ENCODE results near the gene AVL9. TPM values are rescaled to one million over a fixed set of nuclear protein-coding genes. Genes with fewer than 3 reads are reported as not detected.

AVL9 gene
- total RNA-seq, 1 experiment from 2014 or later, result 30.6 TPM

DNA sequence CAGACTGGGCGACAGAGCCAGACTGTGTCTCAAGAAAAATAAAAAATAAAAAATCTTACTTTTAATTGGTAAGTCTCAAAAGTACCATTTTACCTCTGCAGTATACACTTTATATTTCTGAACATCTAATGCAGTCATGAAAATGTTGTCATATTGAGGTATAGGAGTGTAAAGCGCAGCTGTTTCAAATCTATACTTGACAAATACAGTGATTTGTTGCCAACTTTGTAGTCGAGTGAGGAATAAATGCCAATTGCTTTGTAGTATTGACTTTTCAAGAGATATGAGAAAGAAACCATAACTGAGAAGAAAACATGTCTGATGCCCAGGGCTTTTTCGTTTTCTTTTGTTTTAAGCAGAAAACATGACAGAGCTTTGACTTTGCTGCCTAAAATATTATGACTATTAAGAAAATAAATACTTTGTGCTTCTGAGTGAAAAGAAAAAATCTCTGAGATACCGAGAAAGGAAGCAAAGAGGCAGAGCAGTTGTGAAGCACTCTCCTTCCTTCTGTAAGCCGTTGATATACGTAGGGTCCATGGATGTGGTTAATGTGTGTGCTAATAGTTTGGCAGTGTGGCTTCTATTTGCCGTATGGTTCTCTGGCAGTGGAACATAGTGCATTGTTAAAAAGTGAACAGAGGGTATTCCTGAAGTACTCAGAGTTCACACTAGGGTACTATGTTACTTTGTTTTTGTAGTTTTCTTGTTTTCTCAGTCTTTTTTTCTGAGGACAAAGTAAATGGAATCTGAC lies 38.2 kb downstream of the AVL9 start:
- no peak for DNase-seq (ENCODE audit: low read depth)

DNA sequence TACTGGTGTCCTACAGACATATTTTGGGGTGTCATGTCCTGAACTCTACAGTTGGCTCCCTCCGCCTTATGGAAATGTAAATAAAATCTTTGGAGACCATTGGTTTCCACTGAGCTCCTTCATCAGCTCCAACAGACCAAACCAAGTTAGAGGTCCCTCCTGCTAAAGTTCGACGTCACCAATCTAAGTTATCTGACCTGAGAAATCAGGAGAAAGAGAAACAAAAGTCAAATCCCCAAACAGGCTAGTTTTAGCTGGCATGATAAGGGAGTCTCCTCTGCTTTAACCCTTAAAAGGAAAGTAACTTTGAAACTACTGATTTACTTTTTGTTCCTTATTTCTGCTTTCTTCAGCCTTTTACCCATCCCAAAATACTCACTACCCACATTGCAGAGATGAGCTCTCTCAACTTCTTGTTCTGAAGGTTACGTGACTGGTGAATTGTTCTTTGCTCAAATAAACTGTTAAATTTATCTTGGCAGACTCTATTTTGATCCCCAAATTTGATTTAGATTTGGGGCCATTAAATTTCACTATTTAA lies 39.9 kb downstream of the AVL9 start:
- DNase-seq (ENCODE audit: low read depth), result no peak

DNA sequence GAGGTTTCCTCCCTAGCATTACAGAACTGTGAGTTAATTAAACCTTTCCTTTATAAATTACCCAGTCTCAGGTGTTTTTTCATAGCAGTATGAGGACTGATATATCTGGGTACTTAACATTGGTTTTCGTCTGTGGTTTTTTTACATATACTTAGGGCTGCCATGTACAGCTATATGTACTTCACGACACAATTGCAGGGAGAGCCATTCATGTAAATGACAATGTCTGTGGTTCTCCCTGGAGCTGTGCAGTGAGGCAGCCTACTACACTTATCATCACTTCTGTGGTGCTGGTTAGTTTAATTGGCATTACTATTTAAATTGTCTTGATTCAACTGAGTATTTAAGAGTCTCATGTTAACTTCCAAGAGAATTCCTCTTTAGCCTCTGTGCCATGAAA lies 40.7 kb downstream of the AVL9 start:
- DNase-seq (ENCODE audit: low read depth), result no peak

DNA sequence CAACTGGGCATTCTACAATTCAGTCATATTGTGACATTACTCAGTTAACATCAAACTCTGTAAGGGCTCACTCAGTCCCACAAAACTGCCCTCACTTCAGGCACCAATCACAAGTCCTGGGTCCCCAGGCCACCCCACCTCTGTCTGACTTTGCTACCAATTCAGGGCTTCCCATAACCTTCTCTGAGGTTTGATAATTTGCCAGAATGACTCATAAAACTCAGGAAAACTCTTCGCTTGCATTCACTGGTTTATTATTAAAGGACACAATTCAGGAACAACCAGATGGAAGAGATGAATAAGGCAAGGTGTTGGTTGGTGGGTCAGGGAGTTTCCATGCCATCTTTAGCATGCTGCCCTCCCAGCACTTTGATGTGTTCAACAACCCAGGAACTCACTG lies 41.3 kb downstream of the AVL9 start:
- DNase-seq (ENCODE audit: low read depth), result peak; percentile 90

DNA sequence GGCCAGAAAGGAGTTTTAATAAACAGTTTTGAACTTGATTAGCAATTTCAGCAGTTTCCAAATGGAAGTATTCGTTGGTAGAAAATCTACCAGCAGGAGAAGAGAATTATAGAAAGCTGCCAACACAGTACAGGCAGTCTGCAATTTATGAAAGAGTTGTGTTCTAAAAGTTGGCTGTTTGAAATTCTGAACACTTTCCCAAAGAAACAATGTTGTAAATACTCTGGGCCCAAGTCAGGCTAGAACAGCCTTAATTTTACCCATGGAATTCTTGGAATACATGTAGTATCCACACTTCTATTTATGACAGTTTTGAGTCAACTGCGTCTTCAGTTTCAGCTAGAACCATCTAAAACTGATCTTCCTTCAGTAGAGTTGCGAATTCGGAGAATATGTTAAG lies 42.5 kb downstream of the AVL9 start:
- no peak for DNase-seq (ENCODE audit: low read depth)

DNA sequence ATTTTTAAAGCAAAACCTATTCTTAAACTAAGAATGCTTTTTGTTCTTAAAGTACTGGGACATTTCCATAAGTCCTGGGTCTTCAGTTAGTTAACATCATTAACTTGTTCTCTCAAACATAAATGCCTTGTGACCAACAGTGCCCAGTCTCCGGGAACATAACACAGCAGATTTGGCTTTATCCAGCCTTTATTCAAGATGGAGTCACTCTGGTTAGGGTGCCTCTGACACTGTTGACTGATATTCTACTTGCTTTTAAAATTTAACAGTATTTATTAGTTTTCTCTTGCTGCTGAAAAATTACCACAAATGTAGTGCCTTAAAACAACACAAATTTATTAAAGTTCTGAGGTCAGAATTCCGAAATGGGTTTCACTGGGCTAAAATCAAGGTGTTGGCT lies 44.1 kb downstream of the AVL9 start:
- no peak for DNase-seq (ENCODE audit: low read depth)

DNA sequence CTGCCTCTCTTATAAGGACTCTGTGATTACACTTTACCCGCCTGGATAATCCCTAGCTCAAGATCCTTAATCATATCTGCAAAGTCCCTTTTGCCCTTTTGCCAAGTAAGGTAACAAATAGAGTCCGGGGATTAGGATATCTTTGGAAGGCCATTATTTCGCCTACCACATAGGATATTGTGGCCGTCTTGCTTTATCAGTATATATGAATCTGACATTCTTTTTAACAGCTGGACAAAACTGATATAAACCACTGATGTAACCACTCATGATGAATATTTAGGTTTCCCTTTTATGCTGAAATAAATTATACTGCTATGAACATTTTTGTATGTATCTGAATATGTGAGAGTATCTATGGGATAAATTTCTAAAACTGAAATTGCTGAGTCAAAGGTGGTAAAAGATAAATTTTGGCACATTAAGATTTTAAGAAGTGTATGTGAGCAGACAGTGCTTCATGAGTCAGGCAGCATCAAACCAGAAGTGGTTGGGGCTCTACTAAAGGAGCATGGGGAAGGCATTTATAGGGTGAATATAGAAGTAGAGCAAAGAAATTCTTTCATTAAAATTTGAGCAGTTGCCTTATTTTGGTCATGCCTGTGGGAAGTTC lies 44.7 kb downstream of the AVL9 start:
- peak; percentile 7 for DNase-seq (ENCODE audit: low read depth)

DNA sequence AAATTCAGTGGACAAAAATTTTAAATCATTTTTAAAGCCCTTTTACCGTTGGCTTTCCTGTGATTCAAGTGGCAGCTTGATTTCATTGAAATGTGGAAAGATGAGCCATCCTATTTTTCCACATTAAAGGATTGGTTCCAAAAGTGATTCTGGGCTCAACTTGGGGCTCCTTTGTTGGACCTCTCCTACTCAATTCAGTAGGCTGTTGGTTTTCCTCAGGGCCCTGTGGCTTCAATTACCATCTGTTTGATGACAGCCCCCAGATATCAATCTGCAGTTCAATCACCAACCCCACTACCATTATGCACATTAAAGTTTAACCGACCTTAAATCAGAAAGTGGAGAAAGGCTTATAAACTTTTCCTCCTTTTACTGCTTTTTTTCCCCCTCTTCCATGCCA lies 47.3 kb downstream of the AVL9 start:
- no peak for DNase-seq (ENCODE audit: low read depth)

DNA sequence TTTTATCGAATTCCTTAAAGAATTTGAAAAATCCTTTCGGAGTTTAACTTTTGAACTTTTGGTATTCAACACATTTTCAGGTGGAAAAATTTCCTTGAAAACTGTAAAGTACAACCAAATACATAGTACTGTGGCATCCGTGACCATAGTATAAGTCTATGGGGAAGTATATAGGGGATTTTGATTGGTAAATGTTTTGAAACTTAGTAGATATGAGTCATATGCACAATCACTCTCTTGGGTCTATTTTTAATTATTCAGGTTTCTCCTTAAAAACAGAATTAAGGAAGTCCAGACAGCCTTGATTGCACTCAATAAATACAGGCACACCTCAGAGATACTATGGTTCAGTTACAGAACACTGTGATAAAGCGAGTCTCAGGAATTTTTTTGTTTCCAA lies 64.2 kb downstream of the AVL9 start:
- no peak for DNase-seq (ENCODE audit: low read depth)

DNA sequence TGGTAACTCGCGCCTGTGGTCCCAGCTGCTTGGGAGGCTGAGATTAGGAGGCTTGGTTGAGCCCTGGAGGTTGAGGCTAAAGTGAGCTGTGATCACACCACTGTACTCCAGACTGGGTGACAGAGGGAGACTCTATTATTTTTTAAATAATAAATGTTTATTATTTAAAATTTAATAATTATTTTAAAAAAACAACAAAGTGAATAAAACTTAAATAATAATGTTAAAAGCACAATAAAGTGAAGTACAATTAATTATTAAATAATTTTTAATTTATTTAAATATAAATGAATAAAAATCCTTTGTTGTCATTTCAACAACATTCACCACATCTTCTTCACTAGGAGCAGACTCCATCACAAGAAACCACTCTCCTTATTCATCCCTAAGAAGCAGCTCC lies 64.8 kb downstream of the AVL9 start:
- DNase-seq (ENCODE audit: low read depth), result no peak

DNA sequence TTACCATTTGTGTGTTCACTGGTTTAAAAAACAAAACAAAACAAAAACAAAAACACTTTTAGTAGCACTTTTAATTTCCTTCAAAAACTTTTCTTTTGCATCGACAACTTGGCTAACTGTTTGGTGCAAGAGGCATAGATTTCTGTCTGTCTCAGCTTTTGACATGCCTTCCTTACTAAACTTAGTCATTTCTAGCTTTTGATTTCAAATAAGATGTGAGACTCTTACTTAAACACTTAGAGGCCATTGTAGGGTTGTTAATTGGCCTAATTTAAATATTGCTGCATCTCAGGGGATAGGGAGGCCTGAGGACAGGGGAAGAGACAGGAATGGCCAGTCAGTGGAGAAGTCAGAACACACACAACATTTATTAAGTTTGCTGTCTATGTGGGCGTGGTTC lies 66.3 kb downstream of the AVL9 start:
- no peak for DNase-seq (ENCODE audit: low read depth)

DNA sequence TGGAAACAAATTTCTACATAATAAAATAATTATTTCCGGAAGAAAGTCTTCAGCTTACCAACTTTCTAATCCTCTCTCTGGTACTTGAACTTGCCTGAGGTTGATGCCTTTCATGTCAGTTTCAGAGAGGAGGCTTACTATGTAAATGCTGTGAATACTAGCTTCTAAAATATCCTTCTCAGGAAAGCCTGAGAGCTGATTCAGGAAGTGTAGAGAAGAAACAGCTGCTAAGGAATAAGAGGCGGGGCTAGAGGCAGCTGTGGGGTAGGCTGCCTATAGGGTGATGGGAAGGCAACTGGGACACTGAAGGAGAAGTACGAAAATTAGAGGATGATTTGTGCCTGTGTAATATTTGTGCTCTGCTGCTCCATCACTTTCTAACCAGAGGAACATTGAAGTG lies 69.3 kb downstream of the AVL9 start:
- DNase-seq (ENCODE audit: low read depth), result no peak

DNA sequence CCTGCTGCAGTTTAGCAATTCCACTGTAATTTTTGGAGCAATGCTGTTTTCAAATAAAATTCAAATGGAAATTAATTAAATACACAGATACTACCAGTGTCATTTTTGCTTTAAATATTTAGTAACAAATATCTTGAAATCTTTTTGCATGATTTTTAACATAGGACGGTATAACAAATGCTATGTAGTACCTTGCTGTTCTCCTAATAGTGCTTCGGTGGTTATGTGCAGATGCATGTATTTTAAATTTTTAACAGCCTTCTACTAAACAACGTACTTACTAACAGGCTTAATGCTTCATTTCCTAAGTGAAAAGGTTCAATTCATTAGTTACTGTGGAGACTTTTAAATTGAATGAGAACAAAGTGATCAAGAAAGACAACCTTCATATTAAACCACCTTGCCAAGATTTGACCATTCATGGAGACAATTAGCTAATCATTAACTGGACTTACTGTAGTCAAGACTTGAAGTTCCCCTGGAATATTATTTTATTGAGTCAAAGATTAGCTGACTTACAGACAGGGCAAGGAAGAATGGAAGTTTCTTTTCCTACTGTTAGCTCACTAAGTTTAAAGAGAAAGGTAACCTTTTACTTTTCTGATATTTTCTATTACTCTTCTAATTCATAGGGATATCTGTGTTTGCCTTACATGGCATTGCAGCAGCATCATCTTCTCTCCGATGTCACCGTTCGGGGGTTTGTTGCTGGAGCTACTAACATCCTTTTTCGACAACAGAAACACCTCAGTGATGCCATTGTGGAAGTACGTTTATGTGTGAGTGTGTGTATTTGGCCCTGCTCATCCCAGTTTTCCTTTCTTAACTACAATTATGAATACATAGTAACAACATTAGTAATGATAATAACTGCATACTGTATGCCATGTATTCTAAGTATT lies 74.3 kb downstream of the AVL9 start:
- no peak for DNase-seq (ENCODE audit: low read depth)

DNA sequence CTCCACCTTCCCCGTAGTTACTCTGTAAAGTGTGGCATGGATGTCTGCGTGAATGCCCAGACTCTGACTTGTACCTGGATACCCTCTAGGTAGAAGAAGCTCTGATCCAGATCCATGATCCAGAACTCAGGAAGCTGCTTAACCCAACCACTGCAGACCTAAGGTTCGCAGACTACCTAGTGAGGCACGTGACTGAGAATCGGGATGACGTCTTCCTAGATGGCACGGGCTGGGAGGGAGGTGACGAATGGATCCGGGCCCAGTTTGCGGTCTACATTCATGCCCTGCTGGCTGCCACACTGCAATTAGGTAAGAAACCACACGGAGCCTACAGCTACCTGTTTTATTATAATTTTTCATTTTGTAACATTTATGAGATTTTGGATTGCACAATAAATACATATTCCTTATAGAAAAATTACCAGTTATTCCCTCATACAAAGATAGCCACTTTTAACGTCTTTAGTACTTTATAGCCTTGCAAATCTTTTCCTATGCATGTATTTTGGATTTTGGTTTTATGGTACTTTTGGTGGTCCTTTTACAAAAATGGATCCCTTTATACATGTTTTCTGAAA lies 77.9 kb downstream of the AVL9 start:
- DNase-seq (ENCODE audit: low read depth), result no peak

DNA sequence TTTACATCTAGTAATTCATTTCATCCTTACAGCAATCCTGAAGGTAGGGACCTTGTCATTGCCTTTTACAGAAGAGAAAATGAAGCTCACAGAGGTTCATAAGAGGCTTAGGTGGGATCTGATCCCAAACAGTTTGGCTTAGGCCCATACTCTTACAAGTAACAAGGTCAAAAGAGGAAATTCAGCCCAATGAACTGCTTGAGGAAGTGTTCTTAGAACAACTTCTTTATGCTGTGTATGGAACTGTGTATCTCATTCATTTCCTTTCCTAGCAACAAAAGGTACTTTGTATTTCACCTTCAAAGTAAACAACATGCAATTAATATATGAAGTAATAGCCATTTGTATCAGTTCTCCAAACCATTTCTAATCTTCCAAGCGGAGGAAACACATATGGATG lies 79.3 kb downstream of the AVL9 start:
- no peak for DNase-seq (ENCODE audit: low read depth)

DNA sequence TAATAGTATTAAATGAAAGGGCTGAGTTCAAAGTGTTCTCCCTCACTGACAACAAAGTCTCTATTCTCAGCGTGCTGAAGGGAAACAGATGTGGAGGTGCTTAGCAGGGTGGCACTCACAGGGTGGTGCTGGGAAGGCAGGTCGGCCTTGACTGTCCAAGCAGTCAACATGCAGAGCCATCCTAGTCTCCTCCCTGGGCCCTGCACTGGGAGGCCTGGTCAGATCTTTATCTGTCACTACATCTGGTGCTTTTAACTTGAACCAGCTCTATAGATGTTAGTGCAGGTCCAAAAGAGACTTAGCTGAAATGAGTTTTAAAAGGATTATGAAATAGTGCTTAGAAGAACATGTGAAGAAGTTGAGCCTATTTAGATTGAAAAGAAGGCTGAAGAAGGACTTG lies 82.1 kb downstream of the AVL9 start:
- DNase-seq (ENCODE audit: low read depth), result no peak

DNA sequence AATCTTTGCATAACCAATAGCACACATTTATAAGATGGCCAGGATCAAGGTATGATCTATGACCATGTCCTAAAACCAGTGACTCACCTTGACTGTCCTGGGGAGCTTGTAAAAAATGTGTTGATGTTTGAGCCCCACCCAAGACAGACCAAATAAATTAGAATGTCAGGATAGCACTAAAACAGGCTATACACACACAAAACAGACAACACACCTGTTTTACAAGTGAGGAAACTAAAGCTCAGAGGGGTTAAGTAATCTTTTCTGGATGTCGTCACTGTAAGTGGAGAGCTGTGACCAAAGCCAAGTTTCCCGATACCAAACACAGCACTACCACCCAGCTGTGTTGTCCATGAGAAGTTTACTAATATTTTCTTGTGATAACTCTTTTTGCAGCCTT lies 84.5 kb downstream of the AVL9 start:
- DNase-seq (ENCODE audit: low read depth), result no peak

DNA sequence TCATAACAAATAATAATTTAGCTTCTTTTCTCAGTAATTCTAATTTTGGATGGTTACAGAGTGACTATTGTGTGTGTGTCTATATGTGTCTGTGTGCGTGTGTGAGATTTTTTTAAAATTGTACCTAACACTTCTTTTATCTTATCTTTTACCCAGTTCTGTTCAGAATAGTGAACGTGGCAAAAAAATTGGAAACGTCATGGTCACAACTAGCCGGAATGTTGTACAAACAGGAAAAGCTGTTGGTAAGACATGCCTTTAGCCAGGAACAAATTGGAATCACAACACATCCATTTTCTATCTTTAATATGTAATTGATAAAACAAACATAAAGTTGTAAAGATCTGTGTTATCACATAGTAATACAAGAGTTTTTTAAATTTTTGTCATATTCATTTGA lies 85.4 kb downstream of the AVL9 start:
- DNase-seq (ENCODE audit: low read depth), result no peak

DNA sequence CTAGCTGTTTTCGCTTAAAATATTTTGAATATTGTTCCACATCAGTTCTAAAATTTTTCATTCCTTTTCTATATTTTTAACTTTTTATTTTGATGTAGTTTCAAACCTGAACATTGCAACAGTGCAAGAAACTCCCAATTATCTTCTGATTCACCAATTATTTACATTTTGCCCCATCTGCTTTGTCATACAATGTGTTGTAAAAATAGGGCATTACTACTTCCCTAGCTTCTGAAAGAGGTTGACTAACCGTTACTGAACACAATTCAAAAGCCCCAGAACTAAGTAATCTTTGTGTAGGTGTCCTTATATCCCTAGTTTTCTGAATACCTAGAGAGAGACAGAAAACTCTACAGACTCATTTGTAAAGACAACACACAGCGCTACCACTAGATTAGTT lies 86.7 kb downstream of the AVL9 start:
- no peak for DNase-seq (ENCODE audit: low read depth)

DNA sequence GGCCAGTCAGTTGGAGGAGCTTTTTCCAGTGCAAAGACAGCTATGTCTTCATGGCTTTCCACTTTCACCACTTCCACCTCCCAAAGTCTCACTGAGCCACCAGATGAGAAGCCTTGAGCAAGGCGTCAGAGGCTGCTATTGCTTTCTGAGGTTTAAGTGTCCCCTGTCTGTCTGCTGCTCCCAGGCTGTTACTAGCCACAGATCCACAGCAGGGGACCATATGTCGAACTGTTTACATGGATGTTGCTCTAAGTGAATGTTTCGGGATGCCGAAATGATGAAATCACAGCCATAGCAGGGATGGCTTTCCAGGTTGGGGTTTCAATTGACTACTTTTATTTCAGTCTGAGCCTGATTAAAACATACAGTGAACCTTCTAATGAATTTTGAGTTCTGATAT lies 88.5 kb downstream of the AVL9 start:
- peak; percentile 84 for DNase-seq (ENCODE audit: low read depth)

DNA sequence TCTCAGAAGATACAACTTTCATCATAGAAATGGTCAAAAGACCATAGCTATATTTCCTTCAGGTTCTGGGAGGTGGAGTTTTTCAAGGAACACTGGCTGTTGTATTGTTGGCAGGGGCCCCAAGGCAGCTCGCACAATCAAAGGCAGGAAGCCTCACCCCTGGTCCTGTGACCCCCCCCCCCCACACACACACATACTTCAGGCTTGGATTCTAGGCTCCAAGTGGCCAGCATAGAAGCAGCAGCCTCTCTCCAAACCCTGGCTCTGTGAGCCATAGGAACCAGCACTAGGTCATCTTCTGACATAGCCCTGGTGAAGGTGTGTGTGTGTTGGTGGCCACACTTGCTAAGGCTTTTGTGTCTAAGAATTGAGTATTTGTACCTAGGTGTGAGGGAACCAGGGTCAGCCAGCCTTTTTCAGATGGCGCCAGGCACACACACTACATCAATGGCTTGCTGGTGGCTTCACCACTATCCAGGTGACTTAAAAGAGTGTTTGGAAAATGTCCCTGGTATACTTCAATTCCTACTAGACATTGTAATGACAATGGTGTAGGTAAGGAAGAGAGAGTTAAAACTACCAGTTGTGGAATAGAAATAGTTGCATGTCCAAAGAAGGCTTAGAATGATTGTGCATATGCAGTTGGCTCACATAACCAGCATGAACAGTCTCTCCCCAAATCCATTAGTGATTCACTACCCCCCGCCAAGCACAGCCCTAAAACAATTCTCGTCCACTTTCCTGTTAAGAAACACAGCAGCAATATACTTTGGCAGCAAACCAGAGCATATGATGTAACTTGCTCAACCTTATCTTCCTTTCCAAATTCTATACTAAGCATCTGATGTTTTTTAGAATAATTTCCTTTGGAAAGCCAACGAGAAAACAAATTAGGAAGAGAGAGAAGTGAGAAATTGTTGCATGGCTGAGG lies 91.3 kb downstream of the AVL9 start:
- peak; percentile 94 for DNase-seq (ENCODE audit: low read depth)
